Fibroblast of lung (primary cell): ENCODE measurements around the gene PIMREG. TPM values are rescaled to one million over a fixed set of nuclear protein-coding genes. Genes with fewer than 3 reads are reported as not detected.

ENCODE experiments used
- DNase-seq, 2 donors: peaks; one replicate each; pipeline versions ENCODE4 v3.0.0 to v3.0.0-alpha.2; 2010; ENCODE audit warnings: low read depth in 2 of 2
- H2AFZ ChIP-seq: 2 replicates; pipeline ENCODE4 v1.5.1; 2012; ENCODE audit warnings: low read length, control low read depth, inconsistent platforms
- H3K27ac ChIP-seq: 2 replicates; pipeline ENCODE4 v1.5.1; 2011; ENCODE audit warnings: low read length, control low read depth; ENCODE audit not compliant: insufficient read depth
- H3K27me3 ChIP-seq: 2 replicates; pipeline ENCODE4 v1.5.1; 2011; ENCODE audit warnings: mild to moderate bottlenecking, low read length; ENCODE audit not compliant: control insufficient read depth, insufficient read depth
- H3K36me3 ChIP-seq: 2 replicates; pipeline ENCODE4 v1.5.1; 2011; ENCODE audit warnings: low read length; ENCODE audit not compliant: control insufficient read depth, insufficient read depth
- H3K4me1 ChIP-seq: 2 replicates; pipeline ENCODE4 v1.5.1; 2011; ENCODE audit warnings: low read length; ENCODE audit not compliant: control insufficient read depth, insufficient read depth; ENCODE audit errors: extremely low read depth
- H3K4me2 ChIP-seq: 2 replicates; pipeline ENCODE4 v1.5.1; 2011; ENCODE audit warnings: low read length, control low read depth; ENCODE audit not compliant: insufficient read depth; ENCODE audit errors: extremely low read depth
- H3K4me3 ChIP-seq, 4 experiments: fragments of 200-600 bp in 1 of 4; sonication (generic) in 1 of 4; replicated peaks in 1 of 4; 2 replicates each; pipeline ENCODE4 v1.5.1; 2011 to 2016; ENCODE audit warnings: low read length in 4 of 4, low read depth in 3 of 4, mild to moderate bottlenecking in 3 of 4, control low read depth in 2 of 4, inconsistent platforms in 1 of 4, mixed read lengths in 1 of 4; ENCODE audit not compliant: insufficient read depth in 1 of 4; ENCODE audit errors: control extremely low read depth in 1 of 4
- H3K79me2 ChIP-seq: 2 replicates; pipeline ENCODE4 v1.5.1; 2012; ENCODE audit warnings: mild to moderate bottlenecking, low read length, inconsistent platforms; ENCODE audit not compliant: control insufficient read depth, insufficient read depth
- H3K9ac ChIP-seq: 2 replicates; pipeline ENCODE4 v1.5.1; 2011; ENCODE audit warnings: mild to moderate bottlenecking, low read length, control low read depth; ENCODE audit not compliant: insufficient read depth
- H3K9me3 ChIP-seq: 2 replicates; pipeline ENCODE4 v1.5.1; 2012; ENCODE audit warnings: low read depth, low read length; ENCODE audit not compliant: control insufficient read depth, insufficient read depth
- H4K20me1 ChIP-seq: 2 replicates; pipeline ENCODE4 v1.5.1; 2011; ENCODE audit warnings: low read length; ENCODE audit not compliant: control insufficient read depth, insufficient read depth; ENCODE audit errors: extremely low read depth
- CTCF ChIP-seq, 2 donors: IDR thresholded peaks in 1 of 2; conservative IDR thresholded peaks in 1 of 2; 1 replicate in 1 of 2; 2 replicates in 1 of 2; pipeline ENCODE4 v1.5.1; 2011 to 2012; ENCODE audit warnings: low read length in 2 of 2, control low read depth in 1 of 2, inconsistent platforms in 1 of 2, low read depth in 1 of 2, mild to moderate bottlenecking in 1 of 2
- EZH2 ChIP-seq: IDR thresholded peaks from 2 replicates; pipeline ENCODE4 v1.5.1; 2012; ENCODE audit warnings: low read length, control low read depth, mild to moderate bottlenecking; ENCODE audit errors: missing control alignments
- polyA plus RNA-seq, 2 donors: library from polyadenylated mRNA; depleted of rRNA in 1 of 2; stranded (reverse) in 1 of 2; unstranded in 1 of 2; fragments of >200 nt; gene quantifications; 2 replicates each; pipeline ENCODE4 v1.2.1, GENCODE V29; 2011 to 2012; ENCODE audit warnings: missing spikeins in 1 of 2
- total RNA-seq: library from RNA; depleted of rRNA; stranded (reverse); fragments of >200 nt; gene quantifications from 2 replicates; pipeline ENCODE4 v1.2.1, GENCODE V29; 2014

Gene PIMREG
- total and polyA plus RNA-seq, 2 donors (not counting 1 experiment from before 2014, with no cell fraction given): 6.5 to 10.6 TPM

GRCh38 chr17:6450926-6451832 is 6.9 kb downstream of the PIMREG start:
- Histone ChIP-seq H4K20me1 (no peaks in the 10 kb centered on the region), H3K9me3 (no peaks in the 10 kb centered on the region), H3K4me2 (no peak overlapping the region), H3K4me1 (no peaks in the 10 kb centered on the region), H3K27ac (no peak overlapping the region), H3K36me3 (peaks cover 3% of the 10 kb centered on the region), H3K79me2 (no peaks in the 10 kb centered on the region), H3K27me3 (peaks cover 3% of the 10 kb centered on the region), H2AFZ (no peak overlapping the region), H3K9ac (no peak overlapping the region), H3K4me3 (no peak overlapping the region)
- TF ChIP-seq EZH2: no peak
- no peak for TF ChIP-seq CTCF (conservative IDR thresholded peaks at IDR 0.05 in 1 of 2, IDR thresholded peaks at IDR 0.05 in 1 of 2; ENCODE audit: low read depth in 1 of 2, low read length in 2 of 2)
- DNase-seq: peak in 1 of 2 donors; percentile 53

GRCh38 chr17:6452471-6453266 is 8.4 kb downstream of the PIMREG start:
- Histone ChIP-seq H3K4me3 (no peak overlapping the region), H3K27ac (no peak overlapping the region), H2AFZ (no peak overlapping the region), H3K79me2 (no peaks in the 10 kb centered on the region), H3K9me3 (no peaks in the 10 kb centered on the region), H4K20me1 (no peaks in the 10 kb centered on the region), H3K27me3 (peaks cover 3% of the 10 kb centered on the region), H3K36me3 (peaks cover 3% of the 10 kb centered on the region), H3K4me2 (no peak overlapping the region), H3K9ac (no peak overlapping the region), H3K4me1 (peaks cover 9% of the 10 kb centered on the region)
- TF ChIP-seq CTCF (conservative IDR thresholded peaks at IDR 0.05 in 1 of 2, IDR thresholded peaks at IDR 0.05 in 1 of 2; ENCODE audit: low read depth in 1 of 2, low read length in 2 of 2) (no peak), EZH2 (no peak)
- no peak for DNase-seq
